HAP-1 (cell line): ENCODE measurements around the gene MIPEP.
"Not testable (repeated sequence)": the region's sequence is repeated elsewhere in the genome, so short reads cannot be mapped to it uniquely, and the experiment has no call there.

Source experiments
- DNase-seq, 2 experiments: peaks; one replicate each; pipeline ENCODE4 v3.0.0-alpha.2; 2016 to 2020; ENCODE audit warnings: low spot score in 2 of 2
- H3K27me3 ChIP-seq: fragments of 250-450 bp; sonication (Bioruptor Pico); 2 replicates; pipeline ENCODE4 v1.5.1; 2020; ENCODE audit warnings: low read depth, mild to moderate bottlenecking, moderate library complexity
- H3K36me3 ChIP-seq: fragments of 250-450 bp; sonication (Bioruptor Pico); replicated peaks from 2 replicates; pipeline ENCODE4 v1.5.1; 2020; ENCODE audit warnings: mild to moderate bottlenecking
- H3K4me1 ChIP-seq: fragments of 250-450 bp; sonication (Bioruptor Pico); 2 replicates; pipeline ENCODE4 v1.5.1; 2020; ENCODE audit warnings: mild to moderate bottlenecking
- H3K4me3 ChIP-seq: fragments of 250-450 bp; sonication (Bioruptor Pico); 2 replicates; pipeline ENCODE4 v1.5.1; 2020; ENCODE audit warnings: mild to moderate bottlenecking, moderate library complexity
- H3K9me3 ChIP-seq: fragments of 250-450 bp; sonication (Bioruptor Pico); 2 replicates; pipeline ENCODE4 v1.5.1; 2020; ENCODE audit warnings: mild to moderate bottlenecking, moderate library complexity
- in situ Hi-C: fragments of 300-500 bp; cut with MboI; formaldehyde crosslinking; loops from 3 replicates; pipeline ENCODE4 v1.14.3; 2020; ENCODE audit warnings: low sequenced_read_pairs, inconsistent platforms, mixed read lengths

Gene MIPEP

DNA sequence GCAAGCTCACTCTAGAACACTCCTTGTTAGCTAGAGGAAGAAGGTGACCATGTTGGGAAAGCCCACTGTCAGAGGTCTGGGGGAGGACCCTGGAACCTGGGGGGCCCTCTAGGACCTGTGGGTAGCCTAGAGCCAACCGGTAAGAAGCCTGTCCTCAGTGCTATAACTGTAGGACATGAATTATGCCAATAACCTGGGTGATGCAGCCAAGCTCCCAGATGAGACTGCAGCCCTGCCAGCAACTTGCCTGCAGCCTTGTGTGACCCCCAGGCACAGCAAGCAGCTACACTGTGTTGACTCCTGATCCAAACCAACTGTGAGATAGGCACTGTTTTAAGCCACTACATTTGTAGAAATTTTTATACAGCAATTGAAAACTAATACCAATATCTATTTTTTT lies 122.3 kb downstream of the MIPEP start:
- no peak for DNase-seq
- in situ Hi-C loops, result no loop called here
- no peaks in the 10 kb centered on the region for H3K27me3 ChIP-seq

DNA sequence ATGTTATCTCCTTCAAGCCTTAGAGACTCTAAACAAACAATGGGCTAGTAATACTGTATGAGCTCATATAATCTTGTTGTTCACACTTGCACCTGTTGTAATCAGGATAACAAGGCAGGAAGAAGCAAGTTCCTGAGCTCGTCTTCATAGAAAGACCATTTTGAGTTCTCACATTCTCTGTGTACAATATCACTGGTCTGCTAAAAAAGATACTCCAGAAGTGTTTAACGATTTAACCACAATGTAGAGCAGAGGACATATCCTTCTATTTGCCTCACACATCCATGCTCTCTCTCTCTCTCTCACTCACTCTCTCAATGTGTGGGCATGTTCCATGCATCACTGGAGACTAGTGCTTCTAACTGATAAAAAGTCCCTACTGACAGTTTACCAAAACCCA lies 122.9 kb downstream of the MIPEP start:
- Histone ChIP-seq H3K36me3 (no peaks in the 10 kb centered on the region), H3K4me1 (no peaks in the 10 kb centered on the region), H3K4me3 (no peak overlapping the region), H3K9me3 (no peaks in the 10 kb centered on the region), H3K27me3 (no peaks in the 10 kb centered on the region)
- DNase-seq, result no peak
- in situ Hi-C loops, result no loop called here

More for the DNA sequence above, 122.3 kb downstream of the MIPEP start:
- Histone ChIP-seq H3K4me1 (peaks cover 3% of the 10 kb centered on the region; the same call in 1 of the 2 replicates), H3K36me3 (no peaks in the 10 kb centered on the region), H3K9me3 (no peaks in the 10 kb centered on the region), H3K4me3 (no peak overlapping the region)

GRCh38 chr13:23765531-23765930 lies 123.7 kb downstream of the MIPEP start:
- H3K4me3 ChIP-seq, result no peak overlapping the region
- in situ Hi-C loops, result no loop called here
- H3K9me3 ChIP-seq, result no peaks in the 10 kb centered on the region
- no peaks in the 10 kb centered on the region for H3K4me1 ChIP-seq
- DNase-seq, result no peak
- H3K27me3 ChIP-seq, result no peaks in the 10 kb centered on the region
- no peaks in the 10 kb centered on the region for H3K36me3 ChIP-seq

DNA sequence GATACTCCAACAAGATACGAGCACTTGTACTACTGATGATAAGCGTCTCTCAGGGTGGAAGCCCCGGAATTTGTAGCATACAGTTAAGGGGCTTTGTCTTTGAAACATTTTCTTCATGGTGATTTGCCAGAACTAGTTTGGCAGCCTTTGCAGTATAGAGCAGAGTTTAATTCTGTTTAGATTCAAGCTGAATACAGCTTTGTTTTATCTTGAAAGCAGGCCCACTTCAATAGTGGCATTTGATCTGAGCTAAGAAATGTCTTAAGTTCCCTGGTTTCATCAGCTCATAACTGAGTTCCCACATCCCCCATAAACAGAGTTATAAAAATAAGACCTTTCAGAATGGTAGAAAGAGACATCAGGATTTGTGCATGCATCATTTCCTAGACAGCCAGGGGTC lies 125.9 kb downstream of the MIPEP start:
- Histone ChIP-seq H3K4me3 (no peak overlapping the region), H3K36me3 (no peaks in the 10 kb centered on the region; the same call in 1 of the 2 replicates), H3K4me1 (no peaks in the 10 kb centered on the region), H3K27me3 (no peaks in the 10 kb centered on the region), H3K9me3 (no peaks in the 10 kb centered on the region)
- in situ Hi-C loops, result no loop called here
- DNase-seq, result no peak

DNA sequence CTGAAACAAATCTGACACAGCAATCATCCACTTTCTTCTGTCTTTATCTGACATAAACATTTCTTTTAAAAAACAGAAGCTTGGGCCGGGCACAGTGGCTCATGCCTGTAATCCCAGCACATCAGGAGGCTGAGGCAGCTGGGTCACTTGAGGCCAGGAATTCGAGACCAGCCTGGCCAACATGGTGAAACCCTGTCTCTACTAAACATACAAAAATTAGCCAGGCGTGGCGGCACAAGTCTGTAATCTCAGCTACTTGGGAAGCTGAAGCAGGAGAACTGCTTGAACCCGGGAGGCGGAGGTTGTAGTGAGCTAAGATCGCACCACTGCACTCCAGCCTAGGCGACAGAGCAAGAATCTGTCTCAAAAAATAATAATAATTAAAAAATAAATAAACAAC lies 127.4 kb downstream of the MIPEP start:
- H3K27me3 ChIP-seq, H3K4me1 ChIP-seq, H3K4me3 ChIP-seq, H3K36me3 ChIP-seq, DNase-seq, H3K9me3 ChIP-seq, in situ Hi-C loops: not testable (repeated sequence)

- no peaks in the 10 kb centered on the region for H3K9me3 ChIP-seq
- in situ Hi-C loops, result no loop called here
These were observed 129.2 kb downstream of the MIPEP start for GRCh38 chr13:23760000-23760399.

GRCh38 chr13:23758798-23759527 lies 130.2 kb downstream of the MIPEP start:
- no peaks in the 10 kb centered on the region for H3K27me3 ChIP-seq
- no peaks in the 10 kb centered on the region for H3K4me1 ChIP-seq
- H3K9me3 ChIP-seq, result no peaks in the 10 kb centered on the region
- no peaks in the 10 kb centered on the region; the same call in 1 of the 2 replicates for H3K36me3 ChIP-seq
- no peak overlapping the region for H3K4me3 ChIP-seq
- in situ Hi-C loops, result no loop called here
- no peak for DNase-seq

More at GRCh38 chr13:23760000-23760399, 129.2 kb downstream of the MIPEP start:
- DNase-seq, result no peak
- Histone ChIP-seq H3K4me3 (no peak overlapping the region), H3K27me3 (no peaks in the 10 kb centered on the region), H3K36me3 (no peaks in the 10 kb centered on the region; the same call in 1 of the 2 replicates), H3K4me1 (no peaks in the 10 kb centered on the region)

- in situ Hi-C loops, result no loop called here
- no peaks in the 10 kb centered on the region for H3K27me3 ChIP-seq
- DNase-seq, result no peak
- H3K4me3 ChIP-seq, result no peak overlapping the region
- no peaks in the 10 kb centered on the region; the same call in 1 of the 2 replicates for H3K36me3 ChIP-seq
- H3K9me3 ChIP-seq, result no peaks in the 10 kb centered on the region
- peaks cover 3% of the 10 kb centered on the region; the same call in 1 of the 2 replicates for H3K4me1 ChIP-seq
These were observed 134.2 kb downstream of the MIPEP start for GRCh38 chr13:23754997-23755396.

DNA sequence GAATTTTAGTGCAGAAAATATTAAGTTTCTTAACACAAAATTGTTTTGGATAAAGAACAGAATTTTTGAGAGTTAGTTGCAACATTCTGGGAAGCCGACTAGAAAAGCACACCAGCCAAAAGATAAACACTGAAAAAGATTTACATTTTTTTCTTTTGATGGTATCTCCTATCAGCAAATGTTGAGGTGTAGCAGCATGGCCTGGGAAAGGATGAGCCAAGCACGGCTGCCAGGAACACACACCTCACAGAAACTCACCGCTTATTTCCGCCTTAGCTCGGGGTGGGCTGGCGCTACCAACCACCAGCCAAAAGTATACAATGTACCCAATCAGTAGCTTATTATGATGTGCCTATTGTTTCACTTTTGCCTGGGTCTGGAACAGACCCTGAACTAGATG lies 134.7 kb downstream of the MIPEP start:
- in situ Hi-C loops, result no loop called here
- Histone ChIP-seq H3K36me3 (no peaks in the 10 kb centered on the region; the same call in 1 of the 2 replicates), H3K27me3 (no peaks in the 10 kb centered on the region), H3K9me3 (no peaks in the 10 kb centered on the region), H3K4me1 (peaks cover 3% of the 10 kb centered on the region; the same call in 1 of the 2 replicates), H3K4me3 (no peak overlapping the region)
- DNase-seq, result no peak

DNA sequence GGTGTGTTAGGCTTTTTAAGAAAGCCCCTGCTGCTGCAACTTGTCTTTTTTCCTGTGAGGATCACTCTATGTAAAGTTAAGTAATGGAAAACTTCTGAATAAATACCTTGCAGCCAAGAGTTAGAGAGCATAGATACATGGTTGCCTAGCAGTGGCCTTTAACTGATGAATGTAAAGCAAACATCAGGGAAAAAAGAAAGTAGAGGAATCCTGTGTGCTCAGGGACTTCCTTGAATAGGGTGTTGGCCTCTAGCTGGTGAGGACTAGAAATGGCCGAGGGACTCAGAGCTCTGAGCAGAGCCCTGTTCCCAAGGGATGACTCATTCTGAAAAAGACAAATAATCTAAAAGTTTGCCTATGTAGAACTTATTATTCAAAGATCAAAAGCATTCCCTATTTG lies 135.7 kb downstream of the MIPEP start:
- H3K4me3 ChIP-seq, result no peak overlapping the region
- H3K9me3 ChIP-seq, result no peaks in the 10 kb centered on the region
- no peak for DNase-seq
- no peaks in the 10 kb centered on the region for H3K27me3 ChIP-seq
- H3K36me3 ChIP-seq, result no peaks in the 10 kb centered on the region
- in situ Hi-C loops, result no loop called here
- H3K4me1 ChIP-seq, result peaks cover 6% of the 10 kb centered on the region; the same call in 1 of the 2 replicates

GRCh38 chr13:23752111-23753001 lies 136.8 kb downstream of the MIPEP start:
- no peaks in the 10 kb centered on the region for H3K27me3 ChIP-seq
- H3K4me3 ChIP-seq, result no peak overlapping the region
- H3K36me3 ChIP-seq, result no peaks in the 10 kb centered on the region
- in situ Hi-C loops, result no loop called here
- peaks cover 6% of the 10 kb centered on the region; the same call in 1 of the 2 replicates for H3K4me1 ChIP-seq
- H3K9me3 ChIP-seq, result no peaks in the 10 kb centered on the region
- DNase-seq, result no peak

DNA sequence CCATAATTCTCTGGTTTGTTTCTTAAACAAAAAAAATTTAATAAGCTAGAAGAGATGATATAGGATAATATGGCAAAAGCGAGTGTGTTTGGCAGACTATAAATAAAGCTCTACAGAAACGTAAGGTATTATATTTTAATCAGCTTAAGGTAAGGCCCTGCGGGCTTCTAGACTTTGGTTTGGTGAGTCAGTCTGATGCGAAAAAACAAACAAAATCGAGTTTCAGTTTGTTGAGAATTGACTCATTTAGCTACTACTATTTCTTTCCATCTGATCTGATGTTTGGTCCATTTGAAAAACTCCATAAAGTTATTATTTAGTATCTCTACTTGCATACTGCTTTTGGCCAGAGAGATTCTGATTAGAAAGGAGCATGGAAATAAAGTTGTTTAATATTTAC lies 138.0 kb downstream of the MIPEP start:
- Histone ChIP-seq H3K36me3 (no peaks in the 10 kb centered on the region), H3K4me1 (peaks cover 6% of the 10 kb centered on the region; the same call in 1 of the 2 replicates), H3K9me3 (no peaks in the 10 kb centered on the region), H3K4me3 (no peak overlapping the region), H3K27me3 (no peaks in the 10 kb centered on the region)
- no peak for DNase-seq
- in situ Hi-C loops, result no loop called here

- H3K36me3 ChIP-seq, result no peaks in the 10 kb centered on the region
- H3K9me3 ChIP-seq, result no peaks in the 10 kb centered on the region
- H3K4me3 ChIP-seq, result no peak overlapping the region
- no peaks in the 10 kb centered on the region for H3K27me3 ChIP-seq
- no peak for DNase-seq
- H3K4me1 ChIP-seq, result peaks cover 6% of the 10 kb centered on the region; the same call in 1 of the 2 replicates
- in situ Hi-C loops, result no loop called here
These were observed 138.6 kb downstream of the MIPEP start for GRCh38 chr13:23750383-23751121.
